ENCODE results near the gene TM9SF4.
"Not testable (repeated sequence)": the region's sequence is repeated elsewhere in the genome, so short reads cannot be mapped to it uniquely, and the experiment has no call there.

The TM9SF4 gene

DNA sequence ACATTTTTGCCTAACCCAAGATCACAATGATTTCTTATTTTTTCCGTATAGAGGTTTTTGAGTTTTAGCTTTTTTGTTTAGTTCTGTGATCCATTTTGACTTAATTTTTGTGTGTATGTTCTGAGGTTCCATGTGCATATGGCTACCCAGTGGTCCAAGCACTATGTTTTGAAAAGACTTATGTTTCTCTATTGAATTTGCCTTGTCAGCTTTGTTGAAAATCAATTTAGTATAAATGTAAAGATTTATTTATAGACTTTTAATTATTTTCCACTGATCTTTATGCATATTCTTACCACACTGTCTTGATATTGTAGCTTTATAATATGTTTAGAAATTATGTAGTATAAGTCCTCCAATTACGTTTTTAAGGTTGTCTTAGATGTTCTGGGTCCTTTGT, 10.2 kb downstream of the TM9SF4 start:
- Histone ChIP-seq H3K4me2 (ENCODE audit: low read length, poor library complexity, severe bottlenecking) (no peak overlapping the region), H4K91ac (ENCODE audit: low read length) (no peak overlapping the region), H2AFZ (ENCODE audit: low read depth, low read length) (no peak overlapping the region), H3K27ac (ENCODE audit: low read length, poor library complexity, severe bottlenecking) (no peak overlapping the region), H2BK12ac (ENCODE audit: low read length in 2 of 2) (no peak overlapping the region), H2BK120ac (ENCODE audit: low read depth, low read length) (no peak overlapping the region), H2BK5ac (ENCODE audit: low read depth, low read length, poor library complexity, severe bottlenecking) (no peak overlapping the region), H3K4me1 (ENCODE audit: control insufficient read depth, insufficient read depth, low read depth, low read length) (peaks cover 5% of the 10 kb centered on the region), H4K8ac (ENCODE audit: low read length) (no peak overlapping the region), H3K14ac (ENCODE audit: low read length in 2 of 2) (no peak overlapping the region), H3K27me3 (ENCODE audit: control insufficient read depth in 1 of 2, insufficient read depth in 1 of 2, low read length in 2 of 2) (no peaks in the 10 kb centered on the region), H3K4ac (ENCODE audit: low read depth in 1 of 2, low read length in 2 of 2) (no peak overlapping the region), H3K18ac (ENCODE audit: low read depth in 1 of 2, low read length in 2 of 2) (no peak overlapping the region), H3K23ac (ENCODE audit: low read length in 2 of 2) (no peak overlapping the region), H3K36me3 (ENCODE audit: control insufficient read depth in 1 of 2, insufficient read depth in 2 of 2, low read depth in 1 of 2, low read length in 2 of 2) (peaks cover 7 to 13% of the 10 kb centered on the region in 2 experiments), H2AK5ac (ENCODE audit: low read length, severe bottlenecking) (no peak overlapping the region), H2BK15ac (ENCODE audit: low read depth, poor library complexity, severe bottlenecking) (no peak overlapping the region), H3K9ac (ENCODE audit: low read length) (no peak overlapping the region), H3K9me3 (ENCODE audit: control insufficient read depth, low read length) (no peaks in the 10 kb centered on the region), H3K4me3 (ENCODE audit: insufficient read depth in 1 of 2, low read depth in 1 of 2, low read length in 2 of 2) (no peak overlapping the region), H3K79me1 (replicated peaks; ENCODE audit: low read length, poor library complexity, severe bottlenecking) (peaks cover 18% of the 10 kb centered on the region)
- 95% methylated on average over 2 of the region's 2 CpGs for WGBS
- DNase-seq, result no peak

DNA sequence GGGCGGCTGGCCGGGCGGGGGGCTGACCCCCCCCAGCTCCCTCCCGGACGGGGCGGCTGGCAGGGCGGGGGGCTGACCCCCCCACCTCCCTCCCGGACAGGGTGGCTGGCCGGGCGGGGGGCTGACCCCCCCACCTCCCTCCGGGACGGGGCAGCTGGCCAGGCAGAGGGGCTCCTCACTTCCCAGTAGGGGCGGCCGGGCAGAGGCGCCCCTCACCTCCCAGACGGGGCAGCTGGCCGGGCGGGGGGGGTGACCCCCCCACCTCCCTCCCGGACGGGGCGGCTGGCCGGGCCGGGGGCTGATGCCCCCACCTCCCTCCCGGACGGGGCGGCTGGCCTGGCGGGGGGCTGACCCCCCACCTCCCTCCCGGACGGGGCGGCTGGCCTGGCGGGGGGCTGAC, 12.4 kb downstream of the TM9SF4 start:
- DNase-seq; H3K23ac ChIP-seq (ENCODE audit: low read length in 2 of 2); H4K8ac ChIP-seq (ENCODE audit: low read length); H3K14ac ChIP-seq (ENCODE audit: low read length in 2 of 2); H4K91ac ChIP-seq (ENCODE audit: low read length); H3K4me3 ChIP-seq (ENCODE audit: insufficient read depth in 1 of 2, low read depth in 1 of 2, low read length in 2 of 2); H3K4me1 ChIP-seq (ENCODE audit: control insufficient read depth, insufficient read depth, low read depth, low read length); H3K18ac ChIP-seq (ENCODE audit: low read depth in 1 of 2, low read length in 2 of 2); H3K4me2 ChIP-seq (ENCODE audit: low read length, poor library complexity, severe bottlenecking); H2BK15ac ChIP-seq (ENCODE audit: low read depth, poor library complexity, severe bottlenecking); H2AK5ac ChIP-seq (ENCODE audit: low read length, severe bottlenecking); H3K27me3 ChIP-seq (ENCODE audit: control insufficient read depth in 1 of 2, insufficient read depth in 1 of 2, low read length in 2 of 2); H3K9me3 ChIP-seq (ENCODE audit: control insufficient read depth, low read length); H3K9ac ChIP-seq (ENCODE audit: low read length); H3K27ac ChIP-seq (ENCODE audit: low read length, poor library complexity, severe bottlenecking); H2BK5ac ChIP-seq (ENCODE audit: low read depth, low read length, poor library complexity, severe bottlenecking); H2BK120ac ChIP-seq (ENCODE audit: low read depth, low read length); H2BK12ac ChIP-seq (ENCODE audit: low read length in 2 of 2); H3K4ac ChIP-seq (ENCODE audit: low read depth in 1 of 2, low read length in 2 of 2); H2AFZ ChIP-seq (ENCODE audit: low read depth, low read length): not testable (repeated sequence)
- Histone ChIP-seq H3K36me3 (ENCODE audit: control insufficient read depth in 1 of 2, insufficient read depth in 2 of 2, low read depth in 1 of 2, low read length in 2 of 2) (peaks cover 7 to 12% of the 10 kb centered on the region in 2 experiments), H3K79me1 (replicated peaks; ENCODE audit: low read length, poor library complexity, severe bottlenecking) (peaks cover 25% of the 10 kb centered on the region)
- WGBS, result 95% methylated on average over 11 of the region's 31 CpGs

DNA sequence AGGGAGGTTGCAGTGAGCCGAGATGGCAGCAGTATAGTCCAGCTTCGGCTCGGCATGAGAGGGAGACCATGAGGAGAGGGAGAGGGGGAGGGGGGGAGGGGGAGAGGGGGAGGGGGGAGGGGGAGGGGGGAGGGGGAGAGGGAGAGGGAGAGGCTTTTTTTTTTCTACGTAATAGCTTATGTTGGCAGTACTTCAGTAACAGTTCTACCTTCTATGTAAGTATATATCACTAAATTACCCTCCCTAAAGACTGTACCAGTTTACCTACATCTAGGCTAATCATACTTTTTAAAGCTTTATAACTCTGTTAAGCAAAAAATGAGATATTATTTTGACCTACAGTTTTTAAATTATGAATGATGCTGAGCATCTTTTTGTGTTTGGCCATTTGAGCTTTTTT, 13.6 kb downstream of the TM9SF4 start:
- Histone ChIP-seq H2BK5ac (ENCODE audit: low read depth, low read length, poor library complexity, severe bottlenecking) (no peak overlapping the region), H3K4ac (ENCODE audit: low read depth in 1 of 2, low read length in 2 of 2) (no peak overlapping the region), H2AK5ac (ENCODE audit: low read length, severe bottlenecking) (no peak overlapping the region), H3K79me1 (replicated peaks; ENCODE audit: low read length, poor library complexity, severe bottlenecking) (peaks cover 31% of the 10 kb centered on the region), H2BK120ac (ENCODE audit: low read depth, low read length) (no peak overlapping the region), H2AFZ (ENCODE audit: low read depth, low read length) (no peak overlapping the region), H2BK15ac (ENCODE audit: low read depth, poor library complexity, severe bottlenecking) (no peak overlapping the region), H3K23ac (ENCODE audit: low read length in 2 of 2) (no peak overlapping the region), H3K36me3 (ENCODE audit: control insufficient read depth in 1 of 2, insufficient read depth in 2 of 2, low read depth in 1 of 2, low read length in 2 of 2) (peaks cover 7 to 14% of the 10 kb centered on the region in 2 experiments), H3K27ac (ENCODE audit: low read length, poor library complexity, severe bottlenecking) (no peak overlapping the region), H2BK12ac (ENCODE audit: low read length in 2 of 2) (no peak overlapping the region), H3K4me3 (ENCODE audit: insufficient read depth in 1 of 2, low read depth in 1 of 2, low read length in 2 of 2) (no peak overlapping the region), H4K91ac (ENCODE audit: low read length) (no peak overlapping the region), H3K4me2 (ENCODE audit: low read length, poor library complexity, severe bottlenecking) (no peak overlapping the region), H3K9ac (ENCODE audit: low read length) (no peak overlapping the region), H3K18ac (ENCODE audit: low read depth in 1 of 2, low read length in 2 of 2) (no peak overlapping the region), H3K14ac (ENCODE audit: low read length in 2 of 2) (no peak overlapping the region), H3K9me3 (ENCODE audit: control insufficient read depth, low read length) (no peaks in the 10 kb centered on the region), H3K27me3 (ENCODE audit: control insufficient read depth in 1 of 2, insufficient read depth in 1 of 2, low read length in 2 of 2) (no peaks in the 10 kb centered on the region), H4K8ac (ENCODE audit: low read length) (no peak overlapping the region), H3K4me1 (ENCODE audit: control insufficient read depth, insufficient read depth, low read depth, low read length) (no peaks in the 10 kb centered on the region)
- no CpG with 5 or more reads among the region's 4 CpGs for WGBS
- DNase-seq, result no peak

DNA sequence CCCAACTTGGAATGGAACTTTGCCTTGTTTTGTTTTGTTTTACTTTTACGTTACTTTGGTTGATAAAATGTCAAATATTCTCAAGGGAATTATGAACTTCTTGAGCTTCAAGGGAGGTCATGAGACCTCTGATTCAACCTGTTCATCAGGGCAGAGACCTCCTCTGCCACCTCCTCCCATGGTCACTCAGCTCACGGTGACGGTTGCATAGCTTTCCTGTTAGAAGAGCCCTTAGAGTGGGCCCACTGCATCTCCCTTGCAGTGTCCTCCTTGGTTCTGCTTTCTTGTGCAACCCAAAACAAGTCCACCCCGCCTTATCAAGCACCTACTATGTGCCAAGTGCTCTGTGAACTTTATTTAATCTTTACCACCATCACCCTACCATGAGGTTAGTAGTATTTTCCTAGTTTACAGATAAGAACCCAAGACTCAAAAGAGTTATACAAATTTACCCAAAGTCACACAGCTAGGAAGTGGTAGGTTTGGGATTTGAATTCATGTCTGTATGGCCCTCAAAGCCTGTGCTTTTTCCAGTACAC, 15.5 kb downstream of the TM9SF4 start:
- Histone ChIP-seq H2BK5ac (ENCODE audit: low read depth, low read length, poor library complexity, severe bottlenecking) (no peak overlapping the region), H2BK15ac (ENCODE audit: low read depth, poor library complexity, severe bottlenecking) (no peak overlapping the region), H3K4me2 (ENCODE audit: low read length, poor library complexity, severe bottlenecking) (no peak overlapping the region), H3K27ac (ENCODE audit: low read length, poor library complexity, severe bottlenecking) (no peak overlapping the region), H3K36me3 (ENCODE audit: control insufficient read depth in 1 of 2, insufficient read depth in 2 of 2, low read depth in 1 of 2, low read length in 2 of 2) (peaks cover 3 to 16% of the 10 kb centered on the region in 2 experiments), H3K9me3 (ENCODE audit: control insufficient read depth, low read length) (no peaks in the 10 kb centered on the region), H2AK5ac (ENCODE audit: low read length, severe bottlenecking) (no peak overlapping the region), H4K8ac (ENCODE audit: low read length) (no peak overlapping the region), H3K4me1 (ENCODE audit: control insufficient read depth, insufficient read depth, low read depth, low read length) (no peaks in the 10 kb centered on the region), H3K14ac (ENCODE audit: low read length in 2 of 2) (no peak overlapping the region), H4K91ac (ENCODE audit: low read length) (no peak overlapping the region), H3K27me3 (ENCODE audit: control insufficient read depth in 1 of 2, insufficient read depth in 1 of 2, low read length in 2 of 2) (no peaks in the 10 kb centered on the region), H3K9ac (ENCODE audit: low read length) (no peak overlapping the region), H2BK120ac (ENCODE audit: low read depth, low read length) (no peak overlapping the region), H3K4me3 (ENCODE audit: insufficient read depth in 1 of 2, low read depth in 1 of 2, low read length in 2 of 2) (no peak overlapping the region), H2BK12ac (ENCODE audit: low read length in 2 of 2) (no peak overlapping the region), H3K18ac (ENCODE audit: low read depth in 1 of 2, low read length in 2 of 2) (no peak overlapping the region), H3K23ac (ENCODE audit: low read length in 2 of 2) (no peak overlapping the region), H2AFZ (ENCODE audit: low read depth, low read length) (no peak overlapping the region), H3K79me1 (replicated peaks; ENCODE audit: low read length, poor library complexity, severe bottlenecking) (peaks cover 40% of the 10 kb centered on the region), H3K4ac (ENCODE audit: low read depth in 1 of 2, low read length in 2 of 2) (no peak overlapping the region)
- DNase-seq, result no peak
- WGBS, result 95% methylated on average over 4 of the region's 4 CpGs

All from mesenchymal stem cell (in vitro differentiated cells and primary cell).